ENCODE data around the gene ITPK1.
"Not testable (repeated sequence)": the region's sequence is repeated elsewhere in the genome, so short reads cannot be mapped to it uniquely, and the experiment has no call there.

GRCh38 chr14:93111541-93111940 lies 4.2 kb downstream of the ITPK1 start:
- TF ChIP-seq CTCF (IDR thresholded peaks at IDR 0.05; ENCODE audit: low read depth, low read length); EZH2phosphoT487 (IDR thresholded peaks at IDR 0.05; ENCODE audit: low read depth): not testable (repeated sequence)
